Measurements from ENCODE around the gene TRAPPC5.

DNA sequence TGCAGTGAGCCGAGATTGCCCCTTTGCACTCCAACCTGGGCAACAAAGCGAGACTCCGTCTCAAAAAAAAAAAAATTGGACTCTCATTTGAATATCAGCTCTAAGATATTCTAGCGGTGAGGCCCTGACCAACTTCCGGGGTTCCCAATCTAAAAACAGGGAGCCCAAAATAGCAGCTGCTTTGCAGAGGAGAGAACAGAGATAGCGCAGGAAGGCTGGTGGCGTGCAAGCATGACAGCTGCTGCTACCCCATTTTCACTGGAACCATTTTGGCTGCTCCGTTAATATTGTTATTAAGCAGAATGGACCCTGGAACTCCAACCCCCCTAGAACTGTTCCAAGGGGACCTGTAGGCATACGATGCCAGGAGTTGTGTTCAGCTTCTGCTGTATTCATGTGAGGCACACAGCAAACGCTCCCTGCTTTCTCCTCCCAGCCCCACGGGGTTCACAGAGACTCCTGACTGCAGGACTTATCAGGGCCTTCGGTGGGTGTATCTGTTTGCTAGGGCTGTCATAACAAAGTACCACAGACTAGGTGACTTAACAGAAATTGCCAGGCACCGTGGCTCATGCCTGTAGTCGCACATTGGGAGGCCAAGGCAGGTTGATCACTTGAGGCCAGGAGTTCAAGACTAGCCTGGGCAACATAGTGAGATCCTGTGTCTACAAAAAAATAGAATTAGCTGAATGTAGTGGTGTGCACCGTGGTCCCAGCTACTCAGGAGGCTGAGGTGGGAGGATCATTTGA, 32.2 kb upstream of the TRAPPC5 start:
- no peak for TF ChIP-seq REST (IDR thresholded peaks at IDR 0.05; ENCODE audit: unreplicated experiment)
- TF ChIP-seq CTCF (conservative IDR thresholded peaks at IDR 0.05; ENCODE audit: low read depth in 2 of 2) = no peak
- no peak for TF ChIP-seq POLR2AphosphoS5 (IDR thresholded peaks at IDR 0.05; ENCODE audit: low read depth)
- no peak for TF ChIP-seq EZH2phosphoT487 (IDR thresholded peaks at IDR 0.05; ENCODE audit: unreplicated experiment)
- no peak for TF ChIP-seq EZH2 (IDR thresholded peaks at IDR 0.05; ENCODE audit: low read depth, unreplicated experiment)
- TF ChIP-seq STAT1 (IDR thresholded peaks at IDR 0.05; ENCODE audit: unreplicated experiment) = no peak
- no peak for TF ChIP-seq CREB1 (CRISPR knock-in tag; IDR thresholded peaks at IDR 0.05; ENCODE audit: low read depth)
- TF ChIP-seq JUNB (IDR thresholded peaks at IDR 0.05; ENCODE audit: unreplicated experiment) = no peak
- TF ChIP-seq, protein P1, sequence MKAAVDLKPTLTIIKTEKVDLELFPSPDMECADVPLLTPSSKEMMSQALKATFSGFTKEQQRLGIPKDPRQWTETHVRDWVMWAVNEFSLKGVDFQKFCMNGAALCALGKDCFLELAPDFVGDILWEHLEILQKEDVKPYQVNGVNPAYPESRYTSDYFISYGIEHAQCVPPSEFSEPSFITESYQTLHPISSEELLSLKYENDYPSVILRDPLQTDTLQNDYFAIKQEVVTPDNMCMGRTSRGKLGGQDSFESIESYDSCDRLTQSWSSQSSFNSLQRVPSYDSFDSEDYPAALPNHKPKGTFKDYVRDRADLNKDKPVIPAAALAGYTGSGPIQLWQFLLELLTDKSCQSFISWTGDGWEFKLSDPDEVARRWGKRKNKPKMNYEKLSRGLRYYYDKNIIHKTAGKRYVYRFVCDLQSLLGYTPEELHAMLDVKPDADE (IDR thresholded peaks at IDR 0.05) = no peak
- no peak for TF ChIP-seq ZNF114 (CRISPR knock-in tag; IDR thresholded peaks at IDR 0.05)
